Activated CD4-positive, alpha-beta T cell treated with anti-CD3 and anti-CD28 coated beads, Interleukin-2, Interleukin-6, amounts not matched to agents 100 ng/mL and 50 ng/mL, durations not matched to agents 16 hours and 8 hours (primary cell): ENCODE measurements around the gene ATP1B1.

Experiments used
- DNase-seq: peaks from one replicate; pipeline ENCODE4 v3.0.0-alpha.2; 2020

Gene ATP1B1

GRCh38 chr1:169098380-169098779 lies 8.1 kb upstream of the ATP1B1 start:
- DNase-seq = no peak

GRCh38 chr1:169099561-169099960 lies 6.9 kb upstream of the ATP1B1 start:
- DNase-seq = no peak

GRCh38 chr1:169100208-169100607 lies 6.3 kb upstream of the ATP1B1 start:
- no peak for DNase-seq

- DNase-seq = no peak
These were observed 5.8 kb upstream of the ATP1B1 start for GRCh38 chr1:169100651-169101088.

- no peak for DNase-seq
These were observed 3.9 kb upstream of the ATP1B1 start for GRCh38 chr1:169102567-169102966.

GRCh38 chr1:169103002-169103401 lies 3.5 kb upstream of the ATP1B1 start:
- DNase-seq = no peak

- no peak for DNase-seq
These were observed 3.0 kb upstream of the ATP1B1 start for GRCh38 chr1:169103480-169103893.

GRCh38 chr1:169105087-169105433 lies 1.4 kb upstream of the ATP1B1 start:
- DNase-seq = no peak

GRCh38 chr1:169105434-169106094 lies 926 bp upstream of the ATP1B1 start:
- peak; percentile 7 for DNase-seq

- DNase-seq = no peak
These were observed 572 bp downstream of the ATP1B1 start for GRCh38 chr1:169106921-169107602.

GRCh38 chr1:169107603-169108208 lies 1.2 kb downstream of the ATP1B1 start:
- peak; percentile 5 for DNase-seq

- DNase-seq = no peak
These were observed 1.7 kb downstream of the ATP1B1 start for GRCh38 chr1:169108223-169108622.

- DNase-seq = peak; percentile 7
These were observed 2.5 kb downstream of the ATP1B1 start for GRCh38 chr1:169108863-169109560.

- no peak for DNase-seq
These were observed 3.2 kb downstream of the ATP1B1 start for GRCh38 chr1:169109561-169110134.

- DNase-seq = no peak
These were observed 3.7 kb downstream of the ATP1B1 start for GRCh38 chr1:169110236-169110635.

- DNase-seq = no peak
These were observed 4.4 kb downstream of the ATP1B1 start for GRCh38 chr1:169110689-169111447.

GRCh38 chr1:169111472-169111871 lies 5.0 kb downstream of the ATP1B1 start:
- no peak for DNase-seq

GRCh38 chr1:169112241-169112640 lies 5.8 kb downstream of the ATP1B1 start:
- DNase-seq = no peak

GRCh38 chr1:169113613-169114119 lies 7.2 kb downstream of the ATP1B1 start:
- DNase-seq = no peak

GRCh38 chr1:169115891-169116585 lies 9.5 kb downstream of the ATP1B1 start:
- DNase-seq = no peak

- no peak for DNase-seq
These were observed 10.5 kb downstream of the ATP1B1 start for GRCh38 chr1:169117014-169117413.

GRCh38 chr1:169117599-169117998 lies 11.1 kb downstream of the ATP1B1 start:
- no peak for DNase-seq
